D341Med (cell line): Measurements from ENCODE around the gene KIAA1755.

Experiments used
- DNase-seq: peaks from one replicate; pipeline ENCODE4 v3.0.0; 2012; ENCODE audit warnings: low spot score

The KIAA1755 gene

GRCh38 chr20:38180781-38181180, 79.8 kb downstream of the KIAA1755 start:
- no peak for DNase-seq

GRCh38 chr20:38179846-38180245, 80.7 kb downstream of the KIAA1755 start:
- DNase-seq, result no peak

GRCh38 chr20:38178581-38178980, 82.0 kb downstream of the KIAA1755 start:
- DNase-seq, result no peak

- DNase-seq, result no peak
These were observed 82.5 kb downstream of the KIAA1755 start for GRCh38 chr20:38178065-38178491.

- no peak for DNase-seq
These were observed 83.3 kb downstream of the KIAA1755 start for GRCh38 chr20:38177201-38177600.

- DNase-seq, result no peak
These were observed 85.0 kb downstream of the KIAA1755 start for GRCh38 chr20:38175304-38176180.

GRCh38 chr20:38173237-38174156, 87.0 kb downstream of the KIAA1755 start:
- DNase-seq, result no peak

- DNase-seq, result no peak
These were observed 88.1 kb downstream of the KIAA1755 start for GRCh38 chr20:38172408-38172807.

- DNase-seq, result no peak
These were observed 88.9 kb downstream of the KIAA1755 start for GRCh38 chr20:38171675-38172043.

- DNase-seq, result no peak
These were observed 89.5 kb downstream of the KIAA1755 start for GRCh38 chr20:38170826-38171674.

GRCh38 chr20:38170219-38170825, 90.2 kb downstream of the KIAA1755 start:
- DNase-seq, result no peak

GRCh38 chr20:38169636-38170193, 90.8 kb downstream of the KIAA1755 start:
- no peak for DNase-seq

GRCh38 chr20:38168791-38169589, 91.5 kb downstream of the KIAA1755 start:
- DNase-seq, result no peak

GRCh38 chr20:38167851-38168760, 92.4 kb downstream of the KIAA1755 start:
- no peak for DNase-seq

GRCh38 chr20:38167328-38167850, 93.1 kb downstream of the KIAA1755 start:
- no peak for DNase-seq

GRCh38 chr20:38166703-38167233, 93.8 kb downstream of the KIAA1755 start:
- no peak for DNase-seq

GRCh38 chr20:38165966-38166702, 94.4 kb downstream of the KIAA1755 start:
- no peak for DNase-seq
